COLO829 (cell line): Measurements from ENCODE around the gene TMEM39B.
A peak's percentile ranks its signal among the peaks of the same experiment; 100 is the strongest.
"Not testable (repeated sequence)": the region's sequence is repeated elsewhere in the genome, so short reads cannot be mapped to it uniquely, and the experiment has no call there.

ENCODE experiments used
- DNase-seq: peaks from one replicate; pipeline ENCODE4 v3.0.0; 2012; ENCODE audit warnings: low spot score

The TMEM39B gene

DNA sequence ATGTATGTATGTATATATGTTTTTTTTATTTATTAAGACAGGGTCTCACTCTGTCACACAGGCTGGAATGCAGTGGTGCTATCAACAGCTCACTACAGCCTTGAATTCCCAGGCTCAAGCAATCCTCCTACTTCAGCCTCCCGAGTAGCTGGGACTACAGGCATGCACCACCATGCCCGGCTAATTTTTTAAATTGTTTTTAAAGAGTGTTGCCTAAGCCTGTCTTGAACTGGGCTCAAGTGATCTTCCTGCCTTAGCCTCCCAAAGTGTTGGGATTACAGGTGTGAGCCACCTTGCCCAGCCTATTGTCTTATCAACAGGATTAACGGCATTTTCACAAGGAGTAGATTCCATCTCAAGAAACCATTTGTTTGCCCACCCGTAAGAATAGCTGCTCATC lies 40.7 kb downstream of the TMEM39B start:
- DNase-seq = not testable (repeated sequence)

DNA sequence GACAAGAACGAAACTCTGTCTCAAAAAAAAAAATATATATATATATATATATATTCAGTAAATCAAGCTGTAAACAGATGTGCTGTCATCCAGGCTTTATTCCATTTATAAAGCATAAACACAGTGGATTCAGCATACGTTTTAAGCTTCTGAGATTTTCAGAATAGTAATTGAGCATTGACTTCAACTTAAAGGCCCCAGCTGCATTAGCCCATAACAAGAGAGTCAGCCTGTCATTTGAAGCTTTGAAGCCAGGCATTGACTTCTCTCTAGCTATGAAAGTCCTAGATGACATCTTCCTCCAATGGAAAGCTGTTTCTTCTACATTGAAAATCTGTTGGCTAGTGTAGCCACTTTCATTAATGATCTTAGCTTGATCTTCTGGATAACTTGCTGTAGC lies 41.7 kb downstream of the TMEM39B start:
- no peak for DNase-seq

GRCh38 chr1:32115496-32115895 lies 42.8 kb downstream of the TMEM39B start:
- no peak for DNase-seq

GRCh38 chr1:32116531-32116930 lies 43.8 kb downstream of the TMEM39B start:
- no peak for DNase-seq

- no peak for DNase-seq
These were observed 49.4 kb downstream of the TMEM39B start for GRCh38 chr1:32122151-32122550.

- DNase-seq = not testable (repeated sequence)
These were observed 50.6 kb downstream of the TMEM39B start for GRCh38 chr1:32123361-32123760.

GRCh38 chr1:32125313-32125712 lies 52.6 kb downstream of the TMEM39B start:
- no peak for DNase-seq

DNA sequence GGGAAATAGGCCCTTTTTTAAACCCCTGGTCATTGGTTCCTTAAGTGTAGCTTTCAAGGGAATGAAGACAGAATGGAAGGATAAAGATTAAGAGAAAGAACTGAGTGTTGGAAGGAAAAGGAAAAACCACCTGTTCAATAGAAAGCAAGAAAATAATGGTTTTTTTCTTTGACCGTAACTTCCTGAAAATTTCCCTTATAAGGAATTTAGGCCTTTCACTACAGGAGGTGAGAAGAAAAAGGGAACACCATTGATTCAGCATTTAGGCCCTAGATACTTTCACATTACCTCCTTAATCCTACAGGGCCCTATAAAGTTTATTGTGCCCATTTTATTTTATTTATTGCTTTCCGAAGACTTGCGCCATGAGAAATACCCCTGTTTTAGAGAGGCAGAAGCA lies 54.0 kb downstream of the TMEM39B start:
- no peak for DNase-seq

DNA sequence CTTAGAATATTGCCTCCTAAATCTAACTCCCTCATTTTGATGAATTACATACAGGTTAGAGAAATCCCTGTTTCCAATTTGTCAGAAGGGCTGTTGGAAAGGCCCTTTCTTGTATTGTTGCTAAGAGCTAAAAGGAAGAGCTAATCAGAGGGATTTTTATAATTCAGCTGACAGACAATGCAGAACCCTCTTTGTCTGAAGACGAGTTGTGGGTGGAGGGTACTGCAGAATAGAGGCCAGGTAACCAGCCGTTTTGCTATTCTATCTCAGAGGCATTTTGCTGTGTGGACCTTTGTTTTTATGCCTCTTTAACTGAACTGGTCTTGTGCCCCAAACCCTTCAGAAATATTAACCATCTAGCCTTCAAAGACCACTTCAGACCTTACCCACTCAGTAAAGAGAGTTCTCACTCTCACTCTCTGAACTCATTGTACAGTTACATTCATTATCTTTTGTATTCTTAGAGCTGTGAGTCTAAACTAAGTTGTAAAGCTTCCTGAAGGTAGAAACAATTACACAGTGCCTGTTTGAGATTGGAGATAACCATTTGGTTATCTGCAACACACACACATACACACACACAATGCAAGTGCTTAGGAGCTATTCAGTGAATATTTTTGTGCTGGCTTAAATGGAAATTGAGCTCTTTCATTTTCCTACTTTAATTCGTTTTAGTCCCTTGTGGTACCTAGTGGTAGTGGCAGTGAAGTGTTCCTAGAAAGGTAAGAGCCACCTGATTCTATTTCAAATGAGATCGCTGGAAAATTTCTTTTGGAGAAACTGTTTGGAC lies 54.9 kb downstream of the TMEM39B start:
- DNase-seq = no peak

DNA sequence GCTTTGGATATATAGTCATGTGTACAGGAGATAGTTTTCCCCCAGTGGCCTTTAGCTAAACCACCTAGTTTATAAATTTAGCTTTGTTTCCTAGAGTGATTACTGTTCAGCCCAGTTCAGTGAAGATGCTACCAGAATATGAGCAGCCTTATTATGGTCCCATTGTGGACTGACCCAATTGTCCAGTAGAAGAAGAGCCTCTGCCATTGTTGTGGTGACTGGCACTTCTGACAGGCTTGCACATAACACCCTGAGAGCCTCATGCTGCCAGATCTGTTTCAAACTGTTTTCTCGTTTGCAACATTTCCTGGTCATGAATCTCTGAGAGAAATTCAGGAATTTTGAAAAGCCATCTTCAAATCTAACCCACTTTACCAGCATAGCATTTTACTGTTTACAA lies 55.7 kb downstream of the TMEM39B start:
- no peak for DNase-seq

GRCh38 chr1:32128964-32129363 lies 56.2 kb downstream of the TMEM39B start:
- DNase-seq = no peak

- not testable (repeated sequence) for DNase-seq
These were observed 61.2 kb downstream of the TMEM39B start for GRCh38 chr1:32133950-32134280.

- no peak for DNase-seq
These were observed 64.4 kb downstream of the TMEM39B start for GRCh38 chr1:32137111-32137510.

DNA sequence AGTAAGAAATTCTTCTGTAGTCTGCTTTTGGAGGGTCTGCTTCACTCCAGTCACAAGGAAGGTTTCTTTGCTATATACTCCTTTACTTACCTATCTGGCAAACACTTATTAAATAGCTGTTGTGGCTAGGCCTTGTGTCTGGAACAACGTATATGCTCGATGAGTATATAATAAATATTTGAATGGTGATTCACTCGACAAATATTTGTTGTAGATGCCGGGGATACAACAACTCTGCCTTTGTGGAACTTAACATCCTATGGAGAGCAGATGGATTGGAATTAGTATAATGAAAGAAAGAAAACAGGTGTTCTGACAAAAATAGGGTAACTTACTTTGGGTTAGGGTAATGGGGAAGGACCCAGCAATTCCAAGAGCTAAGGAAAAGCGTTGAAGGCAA lies 66.2 kb downstream of the TMEM39B start:
- peak; percentile 40 for DNase-seq

DNA sequence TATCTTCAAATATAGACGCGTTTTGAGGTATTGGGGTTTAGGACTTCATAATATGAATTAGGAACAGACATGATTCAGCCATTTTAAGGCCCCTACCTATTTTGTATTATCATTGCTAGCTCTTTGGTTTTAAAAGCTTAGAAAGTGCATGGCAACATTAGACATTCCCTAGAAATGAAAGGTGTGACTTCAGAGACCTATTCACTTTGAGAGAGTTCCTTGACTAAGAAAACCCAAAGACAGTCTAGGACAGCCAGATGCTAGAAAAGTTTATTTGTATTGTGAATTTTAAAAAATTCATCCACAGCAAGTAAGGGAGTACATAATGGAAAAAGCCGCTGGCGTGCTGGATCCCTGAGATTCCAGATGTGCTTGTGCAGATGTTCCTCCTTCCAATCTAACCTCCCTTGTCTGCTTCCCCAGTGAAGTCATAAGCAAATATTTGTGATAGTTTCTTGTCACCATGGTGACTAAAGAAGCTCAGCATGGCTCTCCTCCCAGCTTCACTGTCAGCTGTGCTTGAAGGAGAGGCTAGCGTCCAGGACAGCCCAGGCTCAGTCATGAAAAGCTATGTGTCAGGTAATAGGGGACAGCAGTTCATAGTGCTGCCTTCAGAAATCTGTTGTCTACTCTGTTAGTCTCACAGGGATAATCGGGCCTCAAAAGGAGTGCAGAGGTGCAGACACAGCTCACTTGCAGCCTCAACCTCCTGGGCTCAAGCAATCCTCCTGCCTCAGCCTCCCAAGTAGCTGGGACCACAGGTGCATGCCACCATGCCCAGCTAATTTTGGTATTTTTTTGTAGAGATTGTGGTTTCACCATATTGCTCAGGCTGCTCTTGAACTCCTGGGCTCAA lies 69.9 kb downstream of the TMEM39B start:
- DNase-seq = no peak

DNA sequence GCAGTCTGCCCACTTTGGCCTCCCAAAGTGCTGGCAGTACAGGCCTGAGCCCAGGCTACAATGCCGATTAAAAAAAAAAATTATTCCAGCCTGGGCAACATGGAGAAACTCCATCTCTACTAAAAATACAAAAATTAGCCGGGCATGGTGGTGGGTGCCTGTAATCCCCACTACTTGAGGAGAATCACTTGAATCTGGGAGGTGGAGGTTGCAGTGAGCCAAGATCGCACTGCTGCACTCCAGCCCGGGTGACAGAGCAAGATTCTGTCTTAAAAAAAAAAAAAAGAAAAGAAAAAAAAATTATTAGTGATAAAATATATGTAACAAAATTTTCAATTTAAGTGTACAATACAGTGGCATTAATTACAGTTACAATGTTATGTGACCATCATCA lies 70.6 kb downstream of the TMEM39B start:
- DNase-seq = not testable (repeated sequence)

- no peak for DNase-seq
These were observed 71.3 kb downstream of the TMEM39B start for GRCh38 chr1:32144033-32144432.

- not testable (repeated sequence) for DNase-seq
These were observed 75.1 kb downstream of the TMEM39B start for GRCh38 chr1:32147799-32148198.

- DNase-seq = no peak
These were observed 78.1 kb downstream of the TMEM39B start for GRCh38 chr1:32150847-32151246.

DNA sequence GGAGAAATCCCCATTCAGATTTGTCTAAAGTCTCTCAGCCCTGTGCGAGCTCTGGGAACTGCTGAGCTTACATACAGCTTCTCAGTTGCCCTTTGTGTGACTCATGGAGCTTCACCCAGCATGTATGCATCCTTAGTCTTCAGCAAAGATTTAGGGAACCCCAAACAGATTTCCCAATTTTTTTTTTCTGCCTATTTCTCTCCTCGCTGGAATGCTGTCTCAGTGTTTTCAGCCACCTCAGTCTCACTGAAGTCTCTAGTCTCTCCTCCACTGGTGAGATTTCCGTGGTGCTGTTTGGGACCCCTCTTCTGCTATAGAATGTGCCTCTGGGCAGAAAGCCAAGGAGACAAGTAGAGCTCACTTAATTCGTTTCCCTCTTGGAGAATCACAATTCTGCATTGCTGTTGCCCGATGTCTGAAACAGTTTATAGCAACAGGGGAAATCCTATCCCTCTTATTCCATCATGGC lies 78.6 kb downstream of the TMEM39B start:
- no peak for DNase-seq
